Gastroesophageal sphincter (tissue), 2 donors: ENCODE measurements around the gene MEGF11.

Experiments
- EP300 ChIP-seq: sonication (generic); formaldehyde crosslinking; IDR thresholded peaks from one replicate; pipeline ENCODE4 v1.6.1; 2017; ENCODE audit warnings: antibody characterized with exemption, mild to moderate bottlenecking
- POLR2AphosphoS5 ChIP-seq: sonication (generic); formaldehyde crosslinking; IDR thresholded peaks from one replicate; pipeline ENCODE4 v1.6.1; 2017; ENCODE audit warnings: antibody characterized with exemption

DNA sequence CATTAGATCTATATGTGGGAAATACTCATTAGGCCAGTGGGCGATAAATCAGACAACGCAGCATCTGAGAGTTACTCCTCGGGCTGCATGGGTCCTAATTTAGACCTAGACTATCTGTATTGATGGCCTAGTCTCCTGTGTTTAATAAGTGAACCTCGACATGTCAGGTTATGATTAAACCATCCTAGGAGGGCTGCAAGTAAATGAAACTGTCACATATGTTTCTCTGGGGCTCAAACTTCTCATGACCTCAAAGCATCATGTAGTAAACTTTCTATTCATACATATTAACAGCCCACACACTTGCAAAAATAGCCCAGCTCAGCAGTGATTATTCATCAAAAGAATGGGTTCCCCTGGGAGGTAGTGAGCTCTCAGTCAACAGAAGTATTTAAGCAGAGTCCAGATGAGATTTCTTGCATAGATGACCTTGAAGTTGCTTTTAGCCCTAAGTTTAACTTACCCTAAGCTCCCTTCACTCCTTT lies 332.7 kb downstream of the MEGF11 start:
- TF ChIP-seq EP300 (no peak), POLR2AphosphoS5 (no peak)
